Right atrium auricular region (tissue), 2 donors: ENCODE data around the gene JMJD7. TPM values are rescaled to one million over a fixed set of nuclear protein-coding genes. Genes with fewer than 3 reads are reported as not detected.
A peak's percentile ranks its signal among the peaks of the same experiment; 100 is the strongest.

ENCODE experiments used
- DNase-seq: peaks from one replicate; pipeline ENCODE4 v3.0.0-alpha.2; 2019; ENCODE audit warnings: low spot score
- H3K27ac ChIP-seq, 2 donors: fragments of 200-600 bp; sonication (generic); 1 replicate in 1 of 2; 2 replicates in 1 of 2; pipeline ENCODE4 v1.5.1; 2016 to 2019
- H3K27me3 ChIP-seq, 2 donors: fragments of 200-600 bp; sonication (generic); one replicate each; pipeline versions ENCODE4 v1.5.1 to v1.6.0; 2017 to 2019
- H3K36me3 ChIP-seq: fragments of 200-600 bp; sonication (generic); one replicate; pipeline ENCODE4 v1.5.1; 2016
- H3K4me1 ChIP-seq, 2 donors: fragments of 200-600 bp; sonication (generic); one replicate each; pipeline versions ENCODE4 v1.5.1 to v1.6.0; 2017 to 2019
- H3K4me3 ChIP-seq, 2 donors: fragments of 200-600 bp; sonication (generic); 1 replicate in 1 of 2; 2 replicates in 1 of 2; pipeline ENCODE4 v1.5.1; 2017 to 2019; ENCODE audit warnings: mild to moderate bottlenecking in 1 of 2, moderate library complexity in 1 of 2
- H3K9me3 ChIP-seq, 2 donors: fragments of 200-600 bp; sonication (generic); one replicate each; pipeline ENCODE4 v1.5.1; 2019
- CTCF ChIP-seq, 2 donors: fragments of 200-600 bp; sonication (generic); IDR thresholded peaks; one replicate each; pipeline ENCODE4 v1.5.1; 2019; ENCODE audit warnings: antibody characterized with exemption in 2 of 2
- total RNA-seq, 2 donors: library from RNA; depleted of rRNA; stranded (reverse); fragments of >200 nt; gene quantifications; one replicate each; pipeline ENCODE4 v1.1.0, GENCODE V29; 2016

Gene JMJD7
- total RNA-seq, 2 donors from 2014 or later: 6.4 to 11.7 TPM

GRCh38 chr15:41809121-41809520, 18.8 kb upstream of the JMJD7 start:
- peaks cover 15% of the 10 kb centered on the region for H3K36me3 ChIP-seq
- H3K4me3 ChIP-seq: no peak overlapping the region
- peaks cover 0 to 21% of the 10 kb centered on the region in 2 donors for H3K4me1 ChIP-seq
- no peak for DNase-seq
- no peak for TF ChIP-seq CTCF (IDR thresholded peaks at IDR 0.05)
- H3K9me3 ChIP-seq: no peaks in the 10 kb centered on the region
- H3K27me3 ChIP-seq: no peaks in the 10 kb centered on the region
- no peak overlapping the region for H3K27ac ChIP-seq

GRCh38 chr15:41809526-41810220, 18.2 kb upstream of the JMJD7 start:
- DNase-seq: no peak
- Histone ChIP-seq H3K27me3 (no peaks in the 10 kb centered on the region), H3K36me3 (peaks cover 15% of the 10 kb centered on the region), H3K4me1 (peaks cover 0 to 16% of the 10 kb centered on the region in 2 donors), H3K27ac (no peak overlapping the region), H3K4me3 (no peak overlapping the region), H3K9me3 (no peaks in the 10 kb centered on the region)
- TF ChIP-seq CTCF (IDR thresholded peaks at IDR 0.05): no peak

GRCh38 chr15:41810651-41811431, 17.1 kb upstream of the JMJD7 start:
- Histone ChIP-seq H3K27ac (no peak overlapping the region), H3K36me3 (peaks cover 23% of the 10 kb centered on the region), H3K4me3 (no peak overlapping the region), H3K4me1 (peaks cover 0 to 7% of the 10 kb centered on the region in 2 donors), H3K9me3 (no peaks in the 10 kb centered on the region), H3K27me3 (no peaks in the 10 kb centered on the region)
- TF ChIP-seq CTCF (IDR thresholded peaks at IDR 0.05): no peak
- no peak for DNase-seq

GRCh38 chr15:41811432-41812195, 16.3 kb upstream of the JMJD7 start:
- H3K36me3 ChIP-seq: peaks cover 26% of the 10 kb centered on the region
- no peaks in the 10 kb centered on the region for H3K27me3 ChIP-seq
- H3K27ac ChIP-seq: no peak overlapping the region
- no peak overlapping the region for H3K4me3 ChIP-seq
- H3K9me3 ChIP-seq: no peaks in the 10 kb centered on the region
- TF ChIP-seq CTCF (IDR thresholded peaks at IDR 0.05): peak; percentile 62 to 91
- DNase-seq: peak; percentile 84
- peaks cover 0 to 2% of the 10 kb centered on the region in 2 donors for H3K4me1 ChIP-seq

- DNase-seq: no peak
- no peak overlapping the region for H3K27ac ChIP-seq
- TF ChIP-seq CTCF (IDR thresholded peaks at IDR 0.05): no peak
- H3K36me3 ChIP-seq: peaks cover 38% of the 10 kb centered on the region
- H3K4me1 ChIP-seq: no peaks in the 10 kb centered on the region
- no peaks in the 10 kb centered on the region for H3K27me3 ChIP-seq
- no peaks in the 10 kb centered on the region for H3K9me3 ChIP-seq
- H3K4me3 ChIP-seq: no peak overlapping the region
Observed at GRCh38 chr15:41812820-41813375, 15.0 kb upstream of the JMJD7 start.
